Measurements from ENCODE around the gene ABCA1.

GRCh38 chr9:104766025-104766424 is 161.9 kb downstream of the ABCA1 start:
- TF ChIP-seq POLR2A (IDR thresholded peaks at IDR 0.05) = no peak
- no peak for TF ChIP-seq CTCF (IDR thresholded peaks at IDR 0.05)

Data from Peyer's patch (tissue), 4 donors.